SU-DHL-6 (cell line): Measurements from ENCODE around the gene STAM.

Experiments
- EZH2phosphoT487 ChIP-seq: fragments of 200-600 bp; sonication (generic), shearing (Covaris generic); conservative IDR thresholded peaks from 2 replicates; pipeline ENCODE4 v1.6.1; 2018; ENCODE audit warnings: mild to moderate bottlenecking, antibody characterized with exemption, low read length, moderate library complexity, mixed read lengths
- TF ChIP-seq, protein P1 (sequence below): fragments of 200-600 bp; sonication (generic); IDR thresholded peaks from one replicate; pipeline ENCODE4 v1.5.1; 2017; ENCODE audit warnings: antibody characterized with exemption, mild to moderate bottlenecking, low read length, moderate library complexity; ENCODE audit not compliant: insufficient read depth, poor library complexity, severe bottlenecking

DNA sequence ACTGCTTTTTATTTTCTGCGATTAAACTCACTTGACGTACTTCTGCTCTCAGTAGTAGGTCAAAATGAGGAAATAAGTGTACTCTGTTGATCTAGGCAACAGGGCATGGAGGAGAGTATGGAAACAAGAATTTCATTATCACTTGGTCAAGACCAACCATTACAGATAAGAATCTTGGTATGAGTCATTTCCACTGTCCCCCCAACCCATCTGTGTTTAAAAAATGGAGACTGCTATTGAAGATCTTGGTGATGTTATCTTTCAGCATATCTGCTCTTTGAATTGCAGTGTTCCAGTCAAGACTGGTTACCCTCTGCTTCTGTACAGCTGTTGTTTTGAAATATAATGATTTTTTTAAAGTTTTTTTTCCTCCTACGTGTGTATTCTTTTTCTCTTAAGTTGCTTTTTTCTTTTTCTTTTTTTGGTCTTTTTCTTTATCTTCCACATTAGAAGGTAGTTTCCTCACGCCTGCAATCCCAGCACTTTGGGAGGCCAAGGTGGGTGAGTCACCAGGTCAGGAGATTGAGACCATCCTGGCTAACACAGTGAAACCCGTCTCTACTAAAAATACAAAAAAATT lies 11.7 kb downstream of the STAM start:
- TF ChIP-seq EZH2phosphoT487, result no peak
- TF ChIP-seq, protein P1, sequence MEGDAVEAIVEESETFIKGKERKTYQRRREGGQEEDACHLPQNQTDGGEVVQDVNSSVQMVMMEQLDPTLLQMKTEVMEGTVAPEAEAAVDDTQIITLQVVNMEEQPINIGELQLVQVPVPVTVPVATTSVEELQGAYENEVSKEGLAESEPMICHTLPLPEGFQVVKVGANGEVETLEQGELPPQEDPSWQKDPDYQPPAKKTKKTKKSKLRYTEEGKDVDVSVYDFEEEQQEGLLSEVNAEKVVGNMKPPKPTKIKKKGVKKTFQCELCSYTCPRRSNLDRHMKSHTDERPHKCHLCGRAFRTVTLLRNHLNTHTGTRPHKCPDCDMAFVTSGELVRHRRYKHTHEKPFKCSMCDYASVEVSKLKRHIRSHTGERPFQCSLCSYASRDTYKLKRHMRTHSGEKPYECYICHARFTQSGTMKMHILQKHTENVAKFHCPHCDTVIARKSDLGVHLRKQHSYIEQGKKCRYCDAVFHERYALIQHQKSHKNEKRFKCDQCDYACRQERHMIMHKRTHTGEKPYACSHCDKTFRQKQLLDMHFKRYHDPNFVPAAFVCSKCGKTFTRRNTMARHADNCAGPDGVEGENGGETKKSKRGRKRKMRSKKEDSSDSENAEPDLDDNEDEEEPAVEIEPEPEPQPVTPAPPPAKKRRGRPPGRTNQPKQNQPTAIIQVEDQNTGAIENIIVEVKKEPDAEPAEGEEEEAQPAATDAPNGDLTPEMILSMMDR, result no peak
